Ovary (tissue), 3 donors: ENCODE measurements around the gene TMEM61.

Source experiments
- CTCF ChIP-seq, 3 donors: fragments of 450-650 bp in 2 of 3; fragments of 200-600 bp in 1 of 3; IDR thresholded peaks; one replicate each; pipeline versions ENCODE4 v1.5.1 to v1.8.0; 2016 to 2022; ENCODE audit warnings: antibody characterized with exemption in 3 of 3, mild to moderate bottlenecking in 1 of 3
- EP300 ChIP-seq: sonication (generic); formaldehyde crosslinking; IDR thresholded peaks from one replicate; pipeline ENCODE4 v1.6.1; 2017; ENCODE audit warnings: antibody characterized with exemption
- POLR2A ChIP-seq: fragments of 450-650 bp; IDR thresholded peaks from one replicate; pipeline ENCODE4 v1.6.1; 2017; ENCODE audit warnings: antibody characterized with exemption, mild to moderate bottlenecking, moderate library complexity
- donor health status: DM: no; HTN: no; CAD: no.

- TF ChIP-seq CTCF (IDR thresholded peaks at IDR 0.05) (no peak), EP300 (no peak), POLR2A (no peak)
Measured at GRCh38 chr1:54986533-54986932, 6.1 kb downstream of the TMEM61 start.
